H1 (cell line): ENCODE data around the gene WDR90. TPM values are rescaled to one million over a fixed set of nuclear protein-coding genes. Genes with fewer than 3 reads are reported as not detected.

Source experiments
- BRCA1 ChIP-seq: IDR thresholded peaks from 2 replicates; pipeline ENCODE4 v1.6.1; 2012; ENCODE audit warnings: low read depth, low read length, improper control_type of control experiment
- CBX5 ChIP-seq: fragments of 300-800, 300-1000 bp; sonication (generic); IDR thresholded peaks from 2 replicates; pipeline ENCODE4 v1.7.1; 2016; ENCODE audit warnings: antibody characterized with exemption, low read length, low read depth
- CEBPB ChIP-seq: IDR thresholded peaks from 2 replicates; pipeline ENCODE4 v1.6.1; 2012; ENCODE audit warnings: low read depth, low read length
- MAFK ChIP-seq: IDR thresholded peaks from 2 replicates; pipeline ENCODE4 v1.6.1; 2012; ENCODE audit warnings: low read depth, mild to moderate bottlenecking, improper control_type of control experiment, low read length
- RFX5 ChIP-seq: IDR thresholded peaks from 2 replicates; pipeline ENCODE4 v1.6.1; 2011; ENCODE audit warnings: low read depth, low read length, improper control_type of control experiment, borderline replicate concordance
- SIX5 ChIP-seq: IDR thresholded peaks from 2 replicates; pipeline ENCODE4 v1.6.1; 2011; ENCODE audit warnings: mild to moderate bottlenecking, low read depth, low read length
- SUZ12 ChIP-seq: fragments of 200-600 bp; sonication (generic); IDR thresholded peaks from 2 replicates; pipeline ENCODE4 v1.6.1; 2012; ENCODE audit warnings: mild to moderate bottlenecking, inconsistent platforms, low read length, moderate library complexity, mixed read lengths
- USF2 ChIP-seq: IDR thresholded peaks from 2 replicates; pipeline ENCODE4 v1.6.1; 2011; ENCODE audit warnings: low read length, improper control_type of control experiment
- polyA plus RNA-seq, 7 experiments: library from polyadenylated mRNA; depleted of rRNA in 3 of 7; stranded (reverse) in 5 of 7; unstranded in 2 of 7; fragments of >200 nt in 5 of 7; fragments of 200-250 nt in 2 of 7; gene quantifications; 1 replicate in 5 of 7; 2 replicates in 1 of 7; 4 replicates in 1 of 7; pipeline versions ENCODE4 v1.2.1 to v1.2.3, GENCODE V29; 2011 to 2013; ENCODE audit warnings: missing spikeins in 2 of 7, mixed read lengths in 2 of 7
- total RNA-seq: library from RNA; stranded (reverse); fragmentation: NEBNext Ultra II Directional; extraction: Animal tissue kit (Norgen Biotek cat#: 25700); gene quantifications from 2 replicates; pipeline ENCODE4 v1.2.1, GENCODE V29; 2021

WDR90 gene
- total and polyA plus RNA-seq, 2 of the 8 experiments (the other 6 are each of a cell fraction or from before 2014, with no cell fraction given): 24.0 to 47.2 TPM

DNA sequence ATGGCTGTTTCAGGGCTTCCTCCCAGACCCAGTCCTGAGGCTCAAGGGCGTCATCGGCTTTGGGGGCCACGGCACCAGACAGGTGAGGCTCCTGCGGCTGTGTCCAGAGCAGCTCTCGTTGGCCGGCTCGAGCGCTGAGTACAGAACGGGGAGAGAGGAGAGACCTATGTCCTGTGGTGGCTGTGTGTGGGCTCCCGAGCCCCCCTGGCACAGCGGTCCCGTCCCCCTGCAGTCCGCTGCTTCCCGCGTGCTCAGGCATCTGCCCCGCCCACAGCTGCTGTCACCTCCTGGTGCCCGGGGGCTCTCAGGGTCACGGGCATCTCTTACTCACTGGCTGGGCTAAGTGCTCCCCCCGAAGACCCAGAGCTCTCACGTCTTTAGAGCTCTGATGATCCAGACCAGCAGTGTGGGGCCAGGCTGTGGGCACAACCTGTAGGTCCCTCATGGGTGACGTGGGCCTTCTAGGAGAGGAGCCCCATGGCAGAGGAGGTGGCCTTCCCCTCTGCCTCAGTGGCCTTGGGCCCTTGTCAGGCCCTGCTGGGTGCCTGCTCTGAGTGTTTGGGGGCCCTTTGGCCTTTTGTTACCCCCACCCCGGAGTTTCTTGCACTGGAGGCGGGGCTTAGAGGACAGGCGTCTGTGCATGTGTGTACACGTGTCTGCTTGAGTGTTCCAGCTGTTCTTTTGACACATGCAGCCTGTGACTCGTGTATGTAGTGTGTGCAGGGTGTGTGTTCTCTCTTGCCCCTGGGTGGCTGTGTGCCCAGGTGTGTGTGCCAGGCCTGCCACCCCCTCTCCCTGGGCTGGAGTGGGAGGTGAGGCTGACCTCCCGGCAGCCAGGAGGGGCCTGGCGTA, 3.5 kb downstream of the WDR90 start (continued):
- TF ChIP-seq CBX5: no peak
- TF ChIP-seq BRCA1: no peak
- no peak for TF ChIP-seq MAFK
- TF ChIP-seq SIX5: no peak
- TF ChIP-seq SUZ12: no peak
- TF ChIP-seq USF2: no peak
- no peak for TF ChIP-seq CEBPB
- TF ChIP-seq RFX5: no peak
